NCI-H1048 (cell line): ENCODE data around the gene B3GNT3.
"Not testable (repeated sequence)": the region's sequence is repeated elsewhere in the genome, so short reads cannot be mapped to it uniquely, and the experiment has no call there.

Source experiments
- DNase-seq: peaks from one replicate; lab custom pipeline; 2025; lab: John Stamatoyannopoulos, UW

Gene B3GNT3

DNA sequence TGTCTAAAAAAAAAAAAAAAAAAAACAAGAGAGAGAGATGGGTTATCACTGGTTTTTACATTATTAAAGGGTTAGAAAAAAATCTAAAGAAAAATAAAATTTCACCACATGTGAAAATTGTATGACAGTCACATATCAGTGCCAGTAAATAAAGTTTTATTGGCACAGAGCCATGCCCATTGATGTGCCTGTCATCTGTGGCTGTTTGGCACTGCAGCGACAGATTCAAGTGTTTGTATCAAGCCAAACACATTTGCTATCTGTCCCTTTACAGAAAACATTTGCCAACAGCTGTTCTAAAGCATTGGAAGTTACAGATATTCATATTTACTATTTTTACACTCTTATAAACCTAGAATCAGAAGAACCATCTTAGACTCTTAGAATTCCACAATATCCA, 27.4 kb upstream of the B3GNT3 start:
- DNase-seq = no peak

GRCh38 chr19:17770613-17771012, 24.3 kb upstream of the B3GNT3 start:
- no peak for DNase-seq

- no peak for DNase-seq
These were observed 22.8 kb upstream of the B3GNT3 start for GRCh38 chr19:17772172-17772571.

- DNase-seq = no peak
These were observed 19.6 kb upstream of the B3GNT3 start for GRCh38 chr19:17775245-17775927.

DNA sequence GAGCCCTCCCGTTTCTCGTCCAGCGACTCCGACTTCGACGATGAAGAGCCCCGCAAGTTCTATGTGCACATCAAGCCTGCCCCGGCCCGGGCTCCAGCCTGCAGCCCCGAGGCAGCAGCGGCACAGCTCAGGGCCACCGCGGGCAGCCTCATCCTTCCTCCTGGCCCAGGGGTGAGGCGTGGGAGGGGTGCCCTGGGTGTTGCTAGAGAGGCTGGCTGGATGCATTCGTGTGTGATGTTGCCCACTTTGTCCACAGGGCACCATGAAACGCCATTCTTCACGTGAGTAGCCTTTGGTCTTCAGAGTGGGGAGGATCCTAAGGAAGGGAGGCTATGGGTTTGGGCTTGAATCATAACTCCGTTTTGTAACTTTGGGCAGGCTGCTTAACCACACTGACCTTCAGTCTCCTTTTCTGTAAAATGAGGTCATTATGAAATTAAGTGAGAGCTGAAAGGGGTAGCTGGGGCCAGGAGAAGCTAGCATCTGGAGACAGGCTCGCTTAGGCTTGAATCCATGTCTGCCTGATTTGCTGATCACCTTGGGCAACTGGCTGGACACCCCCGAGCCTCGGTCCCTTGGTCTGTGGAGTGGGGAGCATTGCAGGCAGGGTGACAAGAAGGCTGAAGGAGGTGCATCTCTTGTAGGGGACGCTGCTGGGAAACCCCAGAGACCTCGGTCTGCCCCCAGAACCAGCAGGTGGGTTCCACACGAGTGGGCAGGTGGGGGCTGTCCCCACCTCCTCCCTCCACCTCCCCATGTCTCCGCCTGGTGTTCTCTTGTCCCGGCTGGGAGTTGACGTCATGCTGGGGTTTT, 18.7 kb upstream of the B3GNT3 start:
- no peak for DNase-seq

DNA sequence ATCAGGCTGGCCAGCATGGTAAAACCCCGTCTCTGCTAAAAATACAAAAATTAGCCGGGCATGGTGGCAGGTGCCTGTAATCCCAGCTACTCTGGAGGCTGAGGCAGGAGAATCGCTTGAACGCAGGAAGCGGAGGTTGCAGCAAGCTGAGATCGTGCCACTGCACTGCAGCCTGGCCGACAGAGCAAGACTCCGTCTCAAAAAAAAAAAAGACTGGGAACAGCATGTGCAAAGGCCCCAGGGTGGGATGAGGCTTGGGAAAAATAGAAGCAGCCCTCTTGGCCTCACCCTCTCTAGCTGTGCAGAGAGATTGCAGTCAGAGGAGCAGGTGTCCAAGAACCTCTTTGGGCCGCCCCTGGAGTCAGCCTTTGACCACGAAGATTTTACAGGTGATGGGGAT, 17.1 kb upstream of the B3GNT3 start:
- DNase-seq = not testable (repeated sequence)

DNA sequence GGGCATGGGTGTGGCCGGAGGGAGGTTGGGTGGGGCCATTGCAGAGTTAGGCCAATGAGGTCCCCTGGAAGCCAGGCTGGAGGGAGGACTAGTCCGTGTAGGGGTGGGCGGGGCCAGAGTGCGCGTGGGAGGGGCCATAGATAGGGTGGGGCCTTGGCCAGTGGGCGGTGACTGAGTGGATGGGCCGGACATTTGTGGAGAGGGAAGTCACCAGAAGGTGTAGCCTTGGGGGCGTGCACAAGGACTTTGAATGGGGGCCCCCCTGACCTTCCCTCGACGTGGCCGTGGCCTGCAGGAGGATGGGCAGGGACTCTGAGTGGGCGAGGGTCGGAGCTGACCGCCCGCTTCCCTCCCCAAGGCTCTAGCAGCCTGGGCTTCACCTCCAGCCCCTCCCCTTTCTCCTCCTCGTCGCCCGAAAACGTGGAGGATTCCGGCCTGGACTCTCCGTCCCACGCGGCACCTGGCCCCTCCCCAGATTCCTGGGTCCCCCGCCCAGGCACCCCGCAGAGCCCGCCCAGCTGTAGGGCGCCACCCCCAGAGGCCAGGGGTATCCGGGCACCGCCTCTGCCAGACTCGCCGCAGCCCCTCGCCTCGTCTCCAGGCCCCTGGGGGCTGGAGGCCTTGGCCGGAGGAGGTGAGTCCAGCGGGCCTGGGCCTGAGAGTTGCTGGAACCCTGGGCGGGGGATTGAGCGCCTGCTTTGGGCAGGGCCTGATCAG, 16.5 kb upstream of the B3GNT3 start:
- peak; percentile 17 for DNase-seq

GRCh38 chr19:17778968-17779929, 15.7 kb upstream of the B3GNT3 start:
- no peak for DNase-seq

- no peak for DNase-seq
These were observed 14.2 kb upstream of the B3GNT3 start for GRCh38 chr19:17780781-17781180.

DNA sequence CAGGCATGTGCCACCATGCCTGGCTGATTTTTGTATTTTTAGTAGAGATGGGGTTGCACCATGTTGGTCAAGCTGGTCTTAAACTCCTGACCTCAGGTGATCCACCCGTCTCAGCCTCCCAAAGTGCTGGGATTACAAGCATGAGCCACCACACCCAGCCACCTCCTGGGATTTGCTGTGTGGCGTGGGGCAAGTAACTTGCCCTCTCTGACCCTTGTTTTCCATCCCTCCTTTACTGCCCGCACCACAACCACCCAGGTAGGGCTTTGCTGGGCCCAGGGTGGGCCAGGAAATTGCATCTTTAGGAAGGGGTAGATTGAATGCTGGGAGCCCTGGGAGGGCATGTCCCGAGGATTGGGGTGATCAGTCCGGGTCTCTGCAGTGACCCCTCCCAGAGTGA, 11.2 kb upstream of the B3GNT3 start:
- DNase-seq = not testable (repeated sequence)

DNA sequence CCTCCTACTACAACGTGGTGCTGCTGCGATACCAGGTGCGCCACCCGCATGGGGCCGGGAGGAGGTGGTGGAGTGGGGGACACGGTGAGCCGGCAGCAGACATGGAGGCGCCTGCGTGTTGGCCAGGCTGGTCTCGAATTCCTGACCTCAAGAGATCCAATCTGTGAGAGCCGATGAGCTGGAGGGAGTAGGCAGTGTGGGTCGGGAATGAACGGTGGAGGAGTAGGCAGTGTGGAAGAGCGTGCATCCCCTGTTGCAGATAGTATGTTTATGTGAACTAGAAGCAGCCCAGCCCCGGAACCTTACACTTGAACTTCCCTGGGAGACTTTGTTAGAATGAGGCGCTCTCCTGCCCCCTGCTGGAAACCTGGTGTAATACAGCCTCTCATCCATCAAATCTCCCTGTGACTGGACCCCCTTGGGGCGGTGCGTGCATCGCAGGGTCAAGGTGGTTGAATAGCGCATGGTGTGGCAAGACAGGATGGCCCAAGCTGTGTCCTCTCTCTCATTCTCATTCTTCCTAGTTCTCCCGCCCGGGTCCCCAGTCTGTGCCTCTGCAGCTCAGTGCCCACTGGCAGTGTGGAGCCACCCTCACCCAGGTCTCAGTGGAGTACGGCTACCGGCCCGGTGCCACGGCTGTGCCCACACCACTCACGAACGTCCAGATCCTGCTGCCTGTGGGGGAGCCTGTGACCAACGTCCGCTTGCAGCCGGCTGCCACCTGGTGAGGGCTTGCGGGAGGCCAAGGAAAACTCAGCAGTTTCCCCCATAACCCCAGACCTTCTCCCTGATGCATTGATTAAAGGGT, 10.5 kb upstream of the B3GNT3 start:
- no peak for DNase-seq

GRCh38 chr19:17787274-17787913, 7.5 kb upstream of the B3GNT3 start:
- DNase-seq = no peak

GRCh38 chr19:17788632-17789031, 6.3 kb upstream of the B3GNT3 start:
- no peak for DNase-seq

GRCh38 chr19:17790059-17790780, 4.7 kb upstream of the B3GNT3 start:
- no peak for DNase-seq

DNA sequence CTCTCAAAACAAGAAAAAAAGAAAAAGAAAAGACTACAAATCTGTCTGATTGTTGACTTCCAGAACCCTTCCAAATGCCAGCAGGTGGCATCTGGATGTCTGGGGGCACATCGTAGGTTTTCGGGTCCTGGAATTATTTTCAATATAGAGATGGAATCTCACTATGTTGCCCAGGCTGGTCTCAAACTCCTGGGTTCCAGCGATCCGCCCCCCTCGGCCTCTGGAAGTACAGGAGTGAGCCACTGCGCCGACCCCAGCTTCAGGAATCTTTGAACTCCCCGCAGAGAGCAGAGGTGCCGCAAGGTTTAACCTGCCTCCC, 567 bp upstream of the B3GNT3 start:
- no peak for DNase-seq

- no peak for DNase-seq
These were observed 538 bp downstream of the B3GNT3 start for GRCh38 chr19:17795495-17795856.

DNA sequence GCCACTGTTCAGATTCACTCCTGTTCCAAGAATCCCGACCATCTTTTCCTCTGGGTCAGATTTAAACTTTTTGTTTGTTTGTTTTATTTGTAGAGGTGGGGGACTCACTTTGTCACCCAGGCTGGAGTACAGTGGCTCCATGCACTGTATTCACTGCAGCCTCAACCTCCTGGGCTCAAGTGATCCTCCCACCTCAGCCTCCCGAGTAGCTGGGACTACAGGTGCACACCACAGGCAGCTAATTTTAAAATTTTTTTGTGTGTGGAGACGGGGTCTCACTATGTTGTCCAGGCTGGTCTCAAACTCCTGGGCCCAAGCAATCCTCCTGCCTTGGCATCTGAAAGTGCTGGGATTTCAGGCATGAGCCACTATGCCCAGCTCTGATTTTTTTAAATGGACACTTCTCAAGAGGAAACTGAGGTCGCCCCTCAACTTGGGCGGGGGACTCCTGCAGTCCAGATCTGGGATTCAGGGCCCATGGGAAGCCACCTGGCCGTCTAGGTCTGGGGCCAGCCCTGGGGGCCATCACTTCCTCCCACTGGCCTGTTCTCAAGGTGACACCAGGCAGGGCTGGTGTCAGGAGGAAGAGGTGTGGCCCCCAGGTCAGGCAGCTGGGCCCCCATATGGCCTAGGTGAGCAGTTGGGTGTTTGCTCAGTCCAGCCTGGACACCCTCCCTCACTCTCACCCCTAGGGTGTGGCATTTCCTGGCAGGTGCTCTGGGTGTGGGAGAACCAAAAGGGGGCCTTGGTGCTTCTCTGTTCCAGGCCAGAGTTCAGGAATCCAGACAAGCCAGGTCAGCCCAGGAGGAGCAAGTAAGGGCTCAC, 1.3 kb downstream of the B3GNT3 start:
- no peak for DNase-seq

DNA sequence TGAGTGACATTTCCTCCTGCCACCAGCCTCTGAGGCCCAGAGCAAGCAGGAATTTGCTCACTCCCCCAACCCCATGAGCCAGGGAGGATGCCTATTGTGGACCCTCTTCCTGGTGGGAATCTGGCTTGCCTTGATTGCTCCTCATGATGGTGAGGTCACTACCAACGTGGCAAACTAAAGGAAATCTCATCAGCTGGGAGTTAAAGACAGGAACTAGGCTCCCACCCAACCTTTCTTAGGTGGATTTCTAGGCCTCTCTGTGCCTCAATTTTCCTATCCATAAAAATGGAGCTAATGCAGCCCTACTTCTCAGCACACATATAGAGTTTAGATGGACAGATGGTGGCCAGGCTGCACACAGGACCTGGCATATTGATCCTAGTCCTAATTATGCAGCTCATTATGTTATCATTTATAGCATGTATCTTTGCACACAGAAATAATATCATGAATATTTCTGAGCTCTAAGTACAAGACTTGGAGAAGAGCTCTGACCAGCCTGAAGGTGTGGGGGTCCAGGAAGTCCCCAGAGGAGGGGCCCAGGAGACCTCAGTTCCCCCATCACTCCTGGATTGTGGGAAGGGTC, 2.0 kb downstream of the B3GNT3 start:
- DNase-seq = no peak
